Naive thymus-derived CD4-positive, alpha-beta T cell (primary cell): Measurements from ENCODE around the gene CPS1. TPM values are rescaled to one million over a fixed set of nuclear protein-coding genes. Genes with fewer than 3 reads are reported as not detected.

Experiments used
- ATAC-seq: fragments of 150-1000 bp; cut with Tn5 transposase; 2 replicates; pipeline ENCODE4 v1.10.0; 2021; ENCODE audit warnings: mild to moderate bottlenecking, moderate library complexity
- CTCF ChIA-PET: fragments of 350-600 bp; sonication (Branson Sonifier 250); formaldehyde crosslinking; loops from one replicate; lab custom pipeline; 2021; ENCODE audit warnings: antibody characterized with exemption; lab: Charles Lee
- POLR2A ChIA-PET: fragments of 350-600 bp; sonication (Branson Sonifier 250); formaldehyde crosslinking; loops from one replicate; lab custom pipeline; 2021; ENCODE audit warnings: antibody characterized with exemption, inconsistent platforms; lab: Charles Lee
- DNase-seq, 9 donors: peaks; one replicate each; pipeline versions ENCODE4 v3.0.0 to v3.0.0-alpha.2; 2020 to 2022; ENCODE audit warnings: mixed read lengths in 1 of 9
- H3K27ac ChIP-seq: one replicate; pipeline ENCODE4 v1.7.0; 2013; ENCODE audit warnings: mild to moderate bottlenecking, low read depth, low read length, moderate library complexity
- H3K27me3 ChIP-seq, 2 donors: one replicate each; pipeline ENCODE4 v1.7.0; 2013; ENCODE audit warnings: low read length in 2 of 2, mild to moderate bottlenecking in 2 of 2, moderate library complexity in 2 of 2; ENCODE audit not compliant: control insufficient read depth in 2 of 2, insufficient read depth in 2 of 2
- H3K36me3 ChIP-seq, 3 experiments: 1 replicate in 2 of 3; 2 replicates in 1 of 3; pipeline ENCODE4 v1.7.0; 2013; ENCODE audit warnings: low read length in 3 of 3, mild to moderate bottlenecking in 3 of 3, moderate library complexity in 1 of 3; ENCODE audit not compliant: insufficient read depth in 3 of 3, control insufficient read depth in 2 of 3
- H3K4me1 ChIP-seq, 2 donors: one replicate each; pipeline ENCODE4 v1.7.0; 2013; ENCODE audit warnings: low read length in 2 of 2, mild to moderate bottlenecking in 2 of 2, moderate library complexity in 1 of 2; ENCODE audit not compliant: control insufficient read depth in 2 of 2, insufficient read depth in 2 of 2
- H3K4me3 ChIP-seq: 2 replicates; pipeline ENCODE4 v1.7.0; 2013; ENCODE audit warnings: mild to moderate bottlenecking, low read length
- H3K9me3 ChIP-seq, 3 experiments: 1 replicate in 2 of 3; 2 replicates in 1 of 3; pipeline ENCODE4 v1.7.0; 2013; ENCODE audit warnings: low read length in 3 of 3; ENCODE audit not compliant: control insufficient read depth in 2 of 3
- H3K27ac Mint-ChIP-seq, 9 donors: one replicate each; pipeline ENCODE4 v1.8.0; 2020 to 2022; ENCODE audit warnings: mixed read lengths in 9 of 9, mild to moderate bottlenecking in 8 of 9, moderate library complexity in 5 of 9, inconsistent platforms in 2 of 9
- H3K27me3 Mint-ChIP-seq, 5 donors: one replicate each; pipeline ENCODE4 v1.8.0; 2021 to 2022; ENCODE audit warnings: mixed read lengths in 5 of 5, mild to moderate bottlenecking in 1 of 5
- H3K36me3 Mint-ChIP-seq, 5 donors: one replicate each; pipeline ENCODE4 v1.8.0; 2020 to 2022; ENCODE audit warnings: mixed read lengths in 5 of 5, mild to moderate bottlenecking in 3 of 5, inconsistent platforms in 1 of 5
- H3K4me1 Mint-ChIP-seq, 7 donors: one replicate each; pipeline ENCODE4 v1.8.0; 2020 to 2022; ENCODE audit warnings: mixed read lengths in 7 of 7, mild to moderate bottlenecking in 3 of 7, inconsistent platforms in 1 of 7
- H3K4me3 Mint-ChIP-seq, 10 donors: one replicate each; pipeline ENCODE4 v1.8.0; 2020 to 2022; ENCODE audit warnings: mild to moderate bottlenecking in 10 of 10, mixed read lengths in 10 of 10, moderate library complexity in 6 of 10, inconsistent platforms in 2 of 10
- H3K9me3 Mint-ChIP-seq, 11 donors: one replicate each; pipeline ENCODE4 v1.8.0; 2020 to 2022; ENCODE audit warnings: mixed read lengths in 11 of 11, mild to moderate bottlenecking in 4 of 11, inconsistent platforms in 1 of 11, moderate library complexity in 1 of 11
- intact Hi-C, 2 donors: fragments of 100-400 bp; cut with micrococcal nuclease; formaldehyde crosslinking; loops; one replicate each; pipeline ENCODE4 v1.15.1; 2023
- polyA plus RNA-seq, 2 donors: library from polyadenylated mRNA; unstranded; fragments of 300-500 nt; fragmentation: Illumina TruSeq; gene quantifications; one replicate each; pipeline ENCODE4 v1.2.3, GENCODE V29; 2021
- total RNA-seq, 6 experiments: library from RNA in 5 of 6; stranded (reverse) in 5 of 6; gene quantifications; 1 replicate in 5 of 6; 2 replicates in 1 of 6; pipeline ENCODE4 v1.2.3 and lab custom pipeline; 2021 to 2026

Gene CPS1
- total and polyA plus RNA-seq, 7 experiments from 2014 or later, result 0.29 to 1.2 (median 0.73) TPM; not detected in 3

DNA sequence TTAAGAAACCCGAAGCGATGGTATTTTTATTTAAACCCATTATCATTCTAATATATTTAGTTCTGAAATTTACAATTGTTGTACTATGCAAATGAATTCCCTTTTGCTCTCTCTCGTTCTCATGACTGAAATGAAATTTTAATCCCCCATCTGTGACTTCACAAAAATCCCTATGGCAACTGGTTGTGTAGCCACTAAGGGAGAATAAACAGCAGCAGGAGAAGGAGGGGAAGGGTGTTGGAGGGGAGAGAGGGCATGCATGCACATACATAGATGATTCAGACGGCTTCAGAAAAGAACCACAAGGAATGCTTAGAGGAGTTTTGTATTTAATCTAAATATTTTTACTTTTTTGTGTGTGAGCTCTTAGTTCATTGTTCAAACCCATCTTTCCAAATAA lies 36.8 kb downstream of the CPS1 start:
- peaks cover 0 to 7% (median 0%) of the 10 kb centered on the region in 11 donors for H3K9me3 Mint-ChIP-seq
- Histone ChIP-seq H3K9me3 (no peaks in the 10 kb centered on the region), H3K4me1 (no peaks in the 10 kb centered on the region), H3K27ac (no peak overlapping the region), H3K4me3 (no peak overlapping the region), H3K27me3 (no peaks in the 10 kb centered on the region), H3K36me3 (no peaks in the 10 kb centered on the region)
- H3K4me3 Mint-ChIP-seq, result no peak overlapping the region
- intact Hi-C loops, result no loop called here
- no peaks in the 10 kb centered on the region for H3K27me3 Mint-ChIP-seq
- ATAC-seq (no peak), DNase-seq (no peak)
- no peak overlapping the region for H3K27ac Mint-ChIP-seq
- H3K36me3 Mint-ChIP-seq, result peaks cover 0 to 3% (median 0%) of the 10 kb centered on the region in 5 donors
- no peaks in the 10 kb centered on the region for H3K4me1 Mint-ChIP-seq
- ChIA-PET POLR2A (no interaction called here), CTCF (no interaction called here)

- Mint-ChIP-seq H3K4me3 (no peak overlapping the region), H3K36me3 (no peaks in the 10 kb centered on the region), H3K9me3 (peaks cover 0 to 10% (median 2%) of the 10 kb centered on the region in 11 donors), H3K27ac (no peak overlapping the region), H3K4me1 (no peaks in the 10 kb centered on the region), H3K27me3 (no peaks in the 10 kb centered on the region)
- Histone ChIP-seq H3K4me3 (no peak overlapping the region), H3K27me3 (no peaks in the 10 kb centered on the region), H3K9me3 (no peaks in the 10 kb centered on the region), H3K4me1 (no peaks in the 10 kb centered on the region), H3K27ac (no peak overlapping the region), H3K36me3 (no peaks in the 10 kb centered on the region)
- ChIA-PET POLR2A (no interaction called here), CTCF (no interaction called here)
- DNase-seq (no peak), ATAC-seq (no peak)
- intact Hi-C loops, result no loop called here
Observed at GRCh38 chr2:210598219-210598618, 41.8 kb downstream of the CPS1 start.

- Histone ChIP-seq H3K27ac (no peak overlapping the region), H3K4me3 (no peak overlapping the region), H3K27me3 (no peaks in the 10 kb centered on the region), H3K36me3 (no peaks in the 10 kb centered on the region), H3K4me1 (no peaks in the 10 kb centered on the region), H3K9me3 (no peaks in the 10 kb centered on the region)
- DNase-seq (no peak), ATAC-seq (no peak)
- CTCF ChIA-PET, result no interaction called here
- no peak overlapping the region for H3K4me3 Mint-ChIP-seq
- H3K9me3 Mint-ChIP-seq, result peaks cover 0 to 10% (median 2%) of the 10 kb centered on the region in 11 donors
- H3K36me3 Mint-ChIP-seq, result no peaks in the 10 kb centered on the region
- no peak overlapping the region for H3K27ac Mint-ChIP-seq
- POLR2A ChIA-PET, result no interaction called here
- no peaks in the 10 kb centered on the region for H3K4me1 Mint-ChIP-seq
- intact Hi-C loops, result no loop called here
- no peaks in the 10 kb centered on the region for H3K27me3 Mint-ChIP-seq
Observed at GRCh38 chr2:210599476-210599875, 43.1 kb downstream of the CPS1 start.

- DNase-seq (no peak), ATAC-seq (no peak)
- ChIA-PET CTCF (no interaction called here), POLR2A (no interaction called here)
- Mint-ChIP-seq H3K27me3 (no peaks in the 10 kb centered on the region), H3K27ac (no peak overlapping the region), H3K4me3 (no peak overlapping the region), H3K4me1 (no peaks in the 10 kb centered on the region), H3K9me3 (peaks cover 0 to 4% (median 0%) of the 10 kb centered on the region in 11 donors), H3K36me3 (no peaks in the 10 kb centered on the region)
- intact Hi-C loops, result no loop called here
- Histone ChIP-seq H3K9me3 (no peaks in the 10 kb centered on the region), H3K27ac (no peak overlapping the region), H3K4me1 (no peaks in the 10 kb centered on the region), H3K27me3 (no peaks in the 10 kb centered on the region), H3K36me3 (no peaks in the 10 kb centered on the region), H3K4me3 (no peak overlapping the region)
Observed at GRCh38 chr2:210604666-210605065, 48.3 kb downstream of the CPS1 start.

DNA sequence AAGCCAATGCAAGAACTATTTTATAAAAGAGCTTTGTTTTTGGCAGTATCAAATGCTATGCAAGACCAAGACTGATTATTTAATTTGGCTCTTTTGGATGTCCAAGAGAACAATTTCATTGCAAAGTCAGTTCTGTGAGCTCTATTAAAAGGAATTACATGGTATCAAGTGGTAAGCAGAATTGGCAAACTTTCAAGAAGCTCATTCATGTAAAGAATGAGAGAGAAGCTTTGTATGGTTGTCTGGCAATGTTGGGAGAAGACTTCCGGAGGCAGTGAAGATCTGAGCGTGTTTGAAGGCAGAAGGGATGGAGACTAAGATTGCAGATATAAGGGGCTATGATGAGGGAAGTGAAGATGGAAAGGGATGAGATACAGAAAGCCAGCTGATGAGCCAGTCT lies 49.6 kb downstream of the CPS1 start:
- Mint-ChIP-seq H3K27ac (no peak overlapping the region), H3K4me1 (no peaks in the 10 kb centered on the region), H3K27me3 (no peaks in the 10 kb centered on the region), H3K4me3 (no peak overlapping the region), H3K36me3 (no peaks in the 10 kb centered on the region), H3K9me3 (peaks cover 0 to 4% (median 0%) of the 10 kb centered on the region in 11 donors)
- H3K27ac ChIP-seq, result no peak overlapping the region
- POLR2A ChIA-PET, result no interaction called here
- no peaks in the 10 kb centered on the region for H3K36me3 ChIP-seq
- no peak overlapping the region for H3K4me3 ChIP-seq
- no peak for DNase-seq
- intact Hi-C loops, result no loop called here
- ATAC-seq, result no peak
- no peaks in the 10 kb centered on the region for H3K27me3 ChIP-seq
- H3K9me3 ChIP-seq, result no peaks in the 10 kb centered on the region
- CTCF ChIA-PET, result no interaction called here
- H3K4me1 ChIP-seq, result no peaks in the 10 kb centered on the region

- CTCF ChIA-PET, result no interaction called here
Observed at GRCh38 chr2:210611466-210611865, 55.1 kb downstream of the CPS1 start.

GRCh38 chr2:210616074-210616473 lies 59.7 kb downstream of the CPS1 start:
- Mint-ChIP-seq H3K4me3 (no peak overlapping the region), H3K36me3 (peaks cover 0 to 5% (median 3%) of the 10 kb centered on the region in 5 donors), H3K9me3 (peaks cover 0 to 6% (median 0%) of the 10 kb centered on the region in 11 donors), H3K27ac (no peak overlapping the region), H3K4me1 (peaks cover 0 to 2% (median 0%) of the 10 kb centered on the region in 7 donors), H3K27me3 (no peaks in the 10 kb centered on the region)
- intact Hi-C loops, result loop anchor here (2.0 to 5.0 kb wide), 2 partner anchors 541 to 543 kb away; no protein-coding TSS in a partner anchor
- H3K27me3 ChIP-seq, result no peaks in the 10 kb centered on the region
- no peaks in the 10 kb centered on the region for H3K36me3 ChIP-seq
- ChIA-PET POLR2A (no interaction called here), CTCF (no interaction called here)
- no peaks in the 10 kb centered on the region for H3K4me1 ChIP-seq
- ATAC-seq, result no peak
- H3K9me3 ChIP-seq, result no peaks in the 10 kb centered on the region
- DNase-seq, result no peak
- no peak overlapping the region for H3K27ac ChIP-seq
- no peak overlapping the region for H3K4me3 ChIP-seq

More at GRCh38 chr2:210611466-210611865, 55.1 kb downstream of the CPS1 start:
- H3K36me3 ChIP-seq, result no peaks in the 10 kb centered on the region
- Mint-ChIP-seq H3K4me1 (peaks cover 0 to 2% (median 0%) of the 10 kb centered on the region in 7 donors), H3K27ac (no peak overlapping the region), H3K27me3 (no peaks in the 10 kb centered on the region), H3K4me3 (no peak overlapping the region), H3K36me3 (peaks cover 0 to 5% (median 3%) of the 10 kb centered on the region in 5 donors), H3K9me3 (peaks cover 0 to 6% (median 0%) of the 10 kb centered on the region in 11 donors)
- no peak overlapping the region for H3K27ac ChIP-seq
- ATAC-seq (no peak), DNase-seq (no peak)
- no peaks in the 10 kb centered on the region for H3K27me3 ChIP-seq
- no peaks in the 10 kb centered on the region for H3K9me3 ChIP-seq
- H3K4me1 ChIP-seq, result no peaks in the 10 kb centered on the region
- H3K4me3 ChIP-seq, result no peak overlapping the region
- intact Hi-C loops, result no loop called here
- POLR2A ChIA-PET, result no interaction called here
